Esophagus mucosa (tissue), 1 donor: ENCODE results near the gene OR2F1. TPM values are rescaled to one million over a fixed set of nuclear protein-coding genes. Genes with fewer than 3 reads are reported as not detected.

Experiments
- ATAC-seq: fragments of 200-7000 bp; cut with Tn5 transposase; one replicate; pipeline ENCODE4 v1.9.1; 2020
- total RNA-seq: library from RNA; stranded (reverse); gene quantifications from one replicate; pipeline ENCODE4 v1.2.4, GENCODE V29; 2023
- donor health status: DM: yes; HTN: yes; CAD: no.

OR2F1 gene, protein sequence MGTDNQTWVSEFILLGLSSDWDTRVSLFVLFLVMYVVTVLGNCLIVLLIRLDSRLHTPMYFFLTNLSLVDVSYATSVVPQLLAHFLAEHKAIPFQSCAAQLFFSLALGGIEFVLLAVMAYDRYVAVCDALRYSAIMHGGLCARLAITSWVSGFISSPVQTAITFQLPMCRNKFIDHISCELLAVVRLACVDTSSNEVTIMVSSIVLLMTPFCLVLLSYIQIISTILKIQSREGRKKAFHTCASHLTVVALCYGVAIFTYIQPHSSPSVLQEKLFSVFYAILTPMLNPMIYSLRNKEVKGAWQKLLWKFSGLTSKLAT
- total RNA-seq = not detected

DNA sequence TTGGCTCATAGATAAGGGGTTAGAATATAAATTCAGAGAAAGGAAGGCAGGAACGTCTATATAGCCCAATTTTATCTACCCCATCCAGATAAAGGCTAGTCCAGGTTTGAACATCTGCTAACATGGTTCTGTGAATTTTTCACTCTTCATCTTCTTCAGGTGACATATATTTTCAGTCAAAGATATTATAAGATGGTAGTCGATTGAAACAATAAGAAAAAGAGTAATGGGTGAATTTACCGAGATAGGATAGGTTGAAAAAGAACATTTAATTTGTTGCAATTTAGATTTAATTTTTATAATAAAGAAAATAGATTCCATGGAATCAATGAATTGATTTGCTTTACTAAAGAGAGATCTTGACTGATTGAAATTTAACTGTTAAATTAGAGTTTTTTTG is at the start of gene OR2F1:
Gene OR2F1, plus strand, starts transcription at position 301 of the 400 bp plus-strand sequence. CDS start 5,127 bp downstream, outside the sequence.
- no peak for ATAC-seq

DNA sequence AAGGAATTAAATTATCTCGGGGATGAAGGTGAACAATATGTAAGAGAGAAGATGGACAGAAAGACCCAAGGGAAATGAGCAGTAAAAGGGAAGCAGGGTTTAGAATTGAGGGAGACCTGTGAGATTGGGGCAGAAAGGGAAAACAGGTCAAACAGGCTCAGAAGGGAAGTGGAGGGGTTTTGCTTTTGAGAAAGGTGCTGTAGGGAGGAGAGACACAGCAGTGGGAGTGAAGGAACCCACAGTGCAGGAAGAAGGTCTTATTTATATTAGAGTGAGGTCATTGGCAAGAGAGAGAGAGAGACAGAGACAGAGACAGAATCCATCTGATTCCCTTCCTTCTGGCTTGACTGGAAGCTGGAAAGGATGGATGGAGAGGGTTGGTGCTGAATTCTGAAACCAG is 49.1 kb upstream of the OR2F1 start:
- ATAC-seq = no peak

DNA sequence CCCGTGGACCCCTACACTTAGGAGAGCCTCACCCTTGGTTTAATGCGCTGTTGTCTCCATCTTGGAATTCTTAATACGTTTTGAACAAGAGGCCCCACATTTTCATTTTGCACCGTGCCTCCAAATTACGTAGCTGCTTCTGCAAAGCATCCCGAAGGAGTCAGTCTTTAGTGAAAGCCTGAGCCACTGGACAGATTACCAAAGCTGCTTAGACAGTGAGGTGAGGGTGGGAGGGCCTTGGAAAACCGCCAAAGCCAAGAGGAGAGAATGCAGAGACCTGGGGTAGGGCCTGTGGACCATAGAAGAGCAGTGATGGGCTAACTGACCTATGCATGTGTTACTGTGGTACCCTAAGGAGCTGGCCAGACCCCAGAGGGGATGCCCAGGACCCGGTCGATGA is 48.5 kb upstream of the OR2F1 start:
- ATAC-seq = no peak

DNA sequence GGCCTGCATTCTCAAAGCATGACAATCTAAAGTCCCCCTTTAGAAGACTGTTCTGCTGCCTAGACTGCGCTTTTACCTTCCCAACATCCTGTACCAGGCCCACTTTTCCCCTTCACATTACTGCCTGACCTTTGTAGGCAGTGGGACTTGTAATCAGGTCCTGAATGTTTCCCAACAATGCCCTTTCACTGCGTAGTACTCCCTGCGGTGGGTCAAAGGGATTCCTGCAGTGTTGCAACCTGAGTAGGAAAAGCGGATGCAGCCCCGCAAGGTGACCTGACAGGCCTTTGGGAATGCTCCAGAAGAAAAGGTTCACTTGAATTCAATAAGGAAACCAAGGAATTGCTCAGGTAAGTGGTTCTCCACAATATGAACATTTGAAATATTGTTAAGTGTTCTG is 47.7 kb upstream of the OR2F1 start:
- ATAC-seq = no peak

DNA sequence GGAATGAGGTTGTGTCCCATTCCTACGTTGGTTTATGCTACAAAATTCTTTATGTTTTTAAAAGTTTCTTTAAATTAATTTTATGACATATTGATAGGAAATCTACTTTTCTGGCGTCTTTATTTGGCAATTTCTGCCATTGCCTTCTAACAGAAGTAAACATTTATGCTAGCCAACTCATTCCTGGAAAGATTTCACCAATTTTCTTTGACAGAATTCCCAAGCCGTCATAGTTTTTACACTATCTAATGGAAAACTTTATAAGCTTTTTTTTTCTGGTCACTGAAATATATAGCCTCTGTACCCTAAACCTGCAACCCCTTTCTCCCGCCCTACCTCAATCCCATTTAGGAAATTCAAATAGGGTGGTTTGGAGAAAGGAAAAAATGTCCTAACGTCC is 46.5 kb upstream of the OR2F1 start:
- no peak for ATAC-seq

DNA sequence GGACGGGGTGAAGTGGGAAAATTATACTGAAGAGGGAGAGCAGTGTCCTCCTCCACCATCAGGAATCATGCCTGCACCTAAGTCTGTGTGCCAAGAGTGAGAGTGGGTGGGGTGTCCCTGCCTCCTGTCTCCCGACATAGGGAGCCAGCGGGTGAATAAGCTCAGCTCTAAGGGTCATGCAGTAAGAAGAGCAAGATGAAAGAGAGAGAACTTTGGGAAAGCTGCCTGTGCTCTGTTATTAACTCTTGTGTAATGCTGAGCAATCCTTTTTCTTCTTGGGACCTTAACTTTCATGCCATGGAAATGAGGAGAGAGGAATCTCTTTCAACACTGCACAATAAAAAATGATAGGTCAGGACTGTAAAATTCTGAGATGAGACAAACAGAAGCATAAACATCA is 44.8 kb upstream of the OR2F1 start:
- ATAC-seq = no peak

DNA sequence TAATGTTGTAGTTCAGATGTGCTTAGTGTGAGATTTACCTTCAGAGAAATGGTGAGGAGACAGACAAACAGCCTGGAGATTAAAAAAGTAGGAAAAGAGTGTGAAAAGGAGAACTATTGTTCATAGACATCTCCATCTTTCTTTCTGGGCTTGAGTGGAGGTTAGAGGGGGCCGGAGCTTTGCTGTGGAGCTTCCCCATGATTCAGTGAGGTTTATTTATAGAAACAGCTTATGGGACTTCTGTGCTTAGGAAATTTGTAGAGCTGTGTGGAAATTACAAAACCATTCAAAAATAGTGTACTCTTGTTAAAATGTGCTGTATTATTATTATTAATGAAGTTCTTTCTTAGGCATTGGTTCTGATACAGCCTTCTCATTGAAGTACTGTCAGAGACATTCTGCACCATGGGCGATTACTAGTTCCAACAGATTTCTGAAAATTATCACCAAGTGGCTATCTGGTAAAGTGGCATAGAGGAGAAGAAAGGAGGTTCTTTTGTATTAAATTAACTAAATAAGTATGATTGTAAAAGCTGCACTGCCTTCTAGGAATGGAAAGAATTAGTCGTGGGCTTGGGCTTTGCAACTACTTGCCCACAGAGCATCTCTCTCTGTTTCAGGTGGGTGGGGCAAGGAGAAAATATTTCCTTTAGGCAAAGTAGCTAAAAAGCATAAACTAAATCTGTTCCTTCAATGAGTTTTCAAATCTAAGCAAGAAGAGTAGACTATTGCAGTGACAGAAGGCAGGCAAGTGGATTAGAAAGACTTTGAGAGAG is 44.0 kb upstream of the OR2F1 start:
- no peak for ATAC-seq

DNA sequence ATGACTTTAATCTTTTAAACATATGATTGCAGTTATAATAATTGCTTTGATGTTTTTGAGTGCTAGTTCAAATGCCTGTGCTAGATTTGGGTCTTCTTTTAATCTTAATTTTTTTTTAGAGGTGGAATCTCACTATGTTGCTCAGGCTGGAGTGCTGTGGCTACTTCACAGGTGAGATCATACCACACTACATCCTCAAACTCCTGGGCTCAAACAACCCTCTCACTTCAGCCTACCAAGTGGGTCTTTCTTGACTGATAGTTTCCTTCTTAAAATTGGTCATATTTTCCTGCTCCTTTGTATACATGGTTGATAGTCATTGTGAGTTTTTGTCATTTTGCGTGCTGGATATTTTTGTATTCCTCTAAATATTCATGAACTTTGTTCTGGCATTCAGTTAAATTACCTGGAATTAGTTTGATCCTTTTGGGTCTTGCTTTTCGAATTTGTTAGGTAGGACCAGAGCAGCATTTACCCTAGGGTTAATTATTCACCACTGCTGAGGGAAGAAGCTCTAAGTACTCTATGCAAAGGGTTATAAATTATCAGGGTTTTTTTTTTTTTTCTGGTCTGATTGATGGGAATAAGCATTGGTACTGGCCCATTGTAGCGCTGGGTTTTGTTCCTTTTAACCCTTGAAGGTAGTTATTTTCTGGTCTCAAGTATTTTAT is 40.6 kb upstream of the OR2F1 start:
- ATAC-seq = no peak

DNA sequence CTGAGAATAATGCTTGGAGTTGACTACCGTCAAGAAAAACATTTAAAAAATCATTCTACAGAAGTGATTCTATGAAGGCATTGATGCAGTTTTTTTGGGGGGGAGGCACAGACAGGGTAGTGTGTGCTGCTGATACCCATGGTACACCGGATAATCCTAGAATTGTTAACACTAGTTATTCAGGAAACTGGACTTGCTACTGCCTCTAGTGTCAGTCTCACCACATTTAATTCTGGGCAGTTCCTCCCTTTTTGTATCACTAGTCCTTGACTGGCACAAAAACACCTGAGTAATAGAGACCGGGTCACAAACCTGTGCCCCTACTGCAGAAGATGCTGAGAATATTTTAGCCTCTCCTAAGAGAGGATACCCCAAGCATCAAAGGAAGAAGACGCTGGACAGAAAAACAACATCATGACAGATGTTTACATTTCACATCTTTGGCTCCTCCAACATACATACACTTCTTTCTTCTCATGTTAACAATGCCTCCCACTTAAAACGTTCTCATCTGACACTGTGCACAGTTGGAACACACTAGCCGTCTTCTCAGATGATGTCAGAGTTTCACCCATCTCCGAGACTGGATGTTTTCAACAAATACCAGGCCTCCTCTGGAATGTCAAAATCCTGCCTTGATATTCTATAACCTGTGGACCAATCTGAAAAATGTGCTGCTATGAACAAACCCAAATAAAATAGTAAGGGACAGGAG is 39.5 kb upstream of the OR2F1 start:
- ATAC-seq = no peak

DNA sequence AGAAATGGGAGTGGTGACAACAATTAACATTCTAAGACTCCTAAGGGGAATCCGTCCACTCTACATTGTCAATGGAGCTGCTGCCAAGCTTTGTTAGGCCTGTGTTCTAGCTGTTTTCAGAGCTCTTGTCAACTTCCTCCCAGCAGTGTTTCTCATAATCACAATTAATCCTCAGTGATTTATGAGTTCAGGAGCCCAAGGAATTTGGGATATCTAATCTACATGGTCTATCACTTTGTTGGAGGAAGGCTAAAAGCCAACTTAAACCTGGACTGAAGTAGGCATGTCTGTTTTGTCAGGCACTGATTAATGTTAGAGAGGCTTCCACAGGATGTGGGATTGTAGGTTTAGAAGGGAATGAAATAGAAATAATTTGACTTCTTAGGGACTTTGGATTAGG is 29.8 kb upstream of the OR2F1 start:
- no peak for ATAC-seq

DNA sequence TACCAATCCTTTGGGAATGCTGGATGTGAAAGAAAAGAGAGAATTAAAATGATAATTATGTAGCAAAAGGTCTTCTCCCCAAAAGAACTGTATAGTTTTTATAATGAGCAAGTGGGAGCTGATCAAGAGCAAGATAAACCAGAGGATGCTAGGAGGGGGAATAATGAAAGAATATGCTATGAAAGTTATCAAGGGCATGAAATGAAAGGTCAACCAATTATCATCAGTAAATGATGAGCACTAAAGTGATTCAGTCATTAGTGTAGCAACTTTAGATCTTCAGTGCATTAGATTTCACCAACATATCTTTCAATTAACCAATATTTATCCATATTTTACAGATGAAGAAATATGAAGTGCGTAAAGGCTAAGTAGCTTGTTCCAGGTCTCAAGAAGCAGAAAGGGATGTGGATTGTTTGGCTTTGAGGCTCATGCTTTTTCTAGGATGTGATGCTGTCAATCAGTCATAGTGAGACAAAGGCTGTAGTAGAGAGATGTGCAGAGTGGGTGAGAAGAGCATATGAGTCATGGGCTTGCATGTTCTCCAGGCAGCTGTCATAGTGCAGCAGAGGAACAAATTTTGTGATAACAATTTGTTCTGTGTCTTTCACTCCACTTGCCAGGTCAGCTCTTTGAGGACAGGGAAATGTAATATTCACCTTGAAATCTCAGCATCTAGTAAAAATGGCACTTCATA is 25.3 kb upstream of the OR2F1 start:
- ATAC-seq = no peak

DNA sequence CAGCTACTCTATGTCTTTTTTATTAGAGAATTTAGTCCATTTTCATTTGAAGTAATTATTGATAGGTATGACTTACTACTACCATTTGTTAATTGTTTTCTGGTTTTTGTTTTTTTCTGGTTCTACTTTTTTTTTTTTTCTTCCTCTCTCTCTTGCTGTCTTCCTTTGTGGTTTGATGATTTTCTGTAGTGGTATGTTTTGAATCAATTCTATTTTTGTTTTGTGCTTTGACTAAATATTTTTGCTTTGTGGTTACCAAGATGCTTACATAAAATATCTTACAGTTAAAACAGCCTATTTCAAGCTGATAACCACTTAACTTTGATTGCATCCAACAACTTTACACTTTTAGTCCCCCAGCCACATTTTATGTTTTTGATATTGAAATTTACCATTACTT is 22.9 kb upstream of the OR2F1 start:
- no peak for ATAC-seq

DNA sequence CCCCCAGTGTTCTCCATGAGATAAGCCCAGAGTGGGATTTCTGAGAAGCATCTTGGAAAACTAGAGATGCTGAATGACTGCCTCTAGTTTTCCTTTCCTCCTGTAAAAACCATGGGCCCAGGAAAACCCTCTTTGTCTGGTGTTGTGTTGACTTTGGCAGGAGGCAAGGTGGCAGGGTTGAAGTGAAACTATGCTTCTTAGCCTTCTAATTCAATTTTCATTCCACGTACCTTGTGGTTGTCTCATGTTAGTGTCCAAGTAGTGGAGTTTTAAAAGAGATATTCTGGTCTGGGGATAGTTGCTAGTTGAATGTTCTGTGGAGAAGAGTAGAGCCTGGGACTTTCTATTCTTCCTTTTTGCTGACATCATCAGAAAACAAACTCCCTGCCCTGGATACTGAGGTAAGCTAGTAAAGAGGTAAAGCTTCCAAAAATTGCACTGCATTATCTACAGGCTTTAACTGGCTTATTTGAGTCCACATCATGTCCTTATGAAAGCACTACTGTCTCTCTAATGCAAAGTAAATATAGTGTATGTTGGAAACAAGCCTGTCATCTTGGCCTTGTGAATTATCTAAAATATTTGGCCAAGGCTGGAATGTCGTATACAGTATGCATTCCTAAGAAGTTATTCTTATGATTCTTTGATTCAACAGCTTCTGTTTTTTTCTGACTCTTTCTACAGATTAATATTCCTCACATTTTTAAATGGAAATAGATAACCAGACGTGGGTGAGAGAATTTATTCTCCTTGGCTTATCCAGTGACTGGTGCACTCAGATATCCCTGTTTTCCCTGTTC is 19.9 kb upstream of the OR2F1 start, which contains the start of gene OR2F2:
Gene OR2F2, plus strand, starts transcription at position 708 of the 800 bp plus-strand sequence. Its CDS starts 0 bp downstream, at position 708.
- ATAC-seq = no peak

DNA sequence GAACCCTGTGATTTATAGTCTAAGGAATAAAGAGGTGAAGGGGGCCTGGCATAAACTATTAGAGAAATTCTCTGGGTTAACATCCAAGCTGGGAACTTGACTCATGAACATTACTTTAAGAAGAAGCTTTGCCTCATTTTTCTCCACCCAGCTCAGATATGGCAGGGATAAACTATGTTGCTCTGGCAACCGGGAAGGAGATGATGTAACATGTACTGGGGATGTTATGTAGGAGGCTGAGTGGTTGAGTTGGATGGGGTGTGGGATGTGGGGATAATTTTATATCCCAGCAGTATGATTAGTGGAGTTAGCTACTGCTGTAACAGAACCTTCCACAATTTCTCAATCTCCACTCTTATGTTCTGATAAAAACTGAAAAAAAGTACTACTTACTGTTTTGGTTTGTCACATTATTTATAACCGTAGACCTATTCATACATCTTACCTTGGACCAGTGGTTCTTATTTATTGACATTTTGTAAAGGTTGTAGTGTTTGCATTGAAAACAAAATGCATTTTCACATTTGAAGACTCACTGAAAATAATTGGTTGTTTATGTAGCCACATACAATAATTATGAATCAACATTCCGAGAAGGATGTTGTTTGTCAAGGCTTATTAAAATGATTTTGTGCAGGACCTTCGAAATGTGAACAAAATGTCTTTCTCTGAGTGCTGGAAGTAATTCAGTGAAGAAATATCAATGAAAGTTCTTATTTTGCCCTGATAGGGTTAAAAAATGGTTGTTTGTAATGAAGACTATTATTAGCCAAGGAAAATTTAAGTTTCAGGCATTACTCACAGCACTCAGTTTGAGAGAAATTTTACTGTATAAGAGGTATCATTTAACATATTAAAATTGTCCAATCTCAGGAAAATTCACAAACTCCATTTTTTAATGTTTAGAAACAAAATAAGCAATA is 18.3 kb upstream of the OR2F1 start:
- ATAC-seq = no peak

DNA sequence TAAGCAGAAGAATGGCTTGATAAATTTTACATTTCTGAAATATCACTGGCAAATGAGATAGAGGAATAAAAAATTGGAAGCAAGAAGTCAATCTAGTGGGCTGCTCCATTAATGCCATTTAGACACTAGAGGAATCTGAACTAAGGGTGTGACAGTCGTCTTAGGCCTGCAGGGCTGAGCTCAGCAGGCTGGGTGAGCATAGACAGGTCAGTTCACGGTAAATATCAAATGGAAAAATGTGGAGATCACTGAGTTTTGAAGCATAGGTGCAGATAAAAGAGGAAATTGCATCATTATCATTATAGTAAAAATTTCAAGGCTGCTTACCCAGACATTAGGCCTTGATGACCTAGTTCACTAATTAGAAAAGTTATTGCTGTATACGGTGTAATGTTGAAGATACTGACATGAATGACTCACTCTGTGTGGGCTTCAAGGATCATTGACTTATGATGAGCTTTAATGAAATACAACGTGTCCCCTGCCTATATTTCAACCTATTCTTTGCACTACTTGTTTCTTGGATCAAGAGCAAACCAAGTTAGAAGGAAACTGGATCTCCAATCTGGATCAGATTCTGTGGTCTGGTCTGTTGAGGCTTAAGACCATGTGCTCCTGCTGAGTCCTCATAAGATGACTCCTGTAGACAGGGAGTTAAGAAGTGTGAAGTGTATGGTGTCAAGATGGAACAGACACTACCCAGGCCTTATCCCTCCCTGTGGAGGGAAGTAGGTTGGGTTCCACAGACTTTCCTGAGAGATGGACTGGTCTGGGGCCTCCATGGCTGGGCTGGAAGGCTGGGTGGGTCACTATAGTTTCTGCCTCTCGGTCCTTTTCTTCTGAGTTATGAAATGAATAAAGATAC is 16.0 kb upstream of the OR2F1 start:
- no peak for ATAC-seq

DNA sequence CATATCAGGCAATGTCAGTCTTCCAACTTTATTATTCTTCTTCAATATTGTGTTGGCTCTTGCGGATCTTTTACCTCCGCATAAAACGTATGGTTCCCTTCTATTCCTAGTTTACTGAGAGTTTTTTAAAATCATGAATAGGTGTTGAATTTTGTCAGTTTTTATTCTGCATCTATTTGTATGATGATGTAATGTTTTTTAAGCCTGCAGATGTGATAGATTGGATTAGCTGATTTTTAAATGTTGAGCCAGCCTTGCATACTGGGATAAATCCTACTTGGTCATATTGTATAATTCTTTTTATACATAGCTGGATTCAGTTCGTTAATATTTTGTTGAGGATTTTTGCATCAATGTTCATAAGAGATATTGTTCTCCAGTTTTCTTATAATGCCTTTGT is 9.2 kb upstream of the OR2F1 start:
- no peak for ATAC-seq

DNA sequence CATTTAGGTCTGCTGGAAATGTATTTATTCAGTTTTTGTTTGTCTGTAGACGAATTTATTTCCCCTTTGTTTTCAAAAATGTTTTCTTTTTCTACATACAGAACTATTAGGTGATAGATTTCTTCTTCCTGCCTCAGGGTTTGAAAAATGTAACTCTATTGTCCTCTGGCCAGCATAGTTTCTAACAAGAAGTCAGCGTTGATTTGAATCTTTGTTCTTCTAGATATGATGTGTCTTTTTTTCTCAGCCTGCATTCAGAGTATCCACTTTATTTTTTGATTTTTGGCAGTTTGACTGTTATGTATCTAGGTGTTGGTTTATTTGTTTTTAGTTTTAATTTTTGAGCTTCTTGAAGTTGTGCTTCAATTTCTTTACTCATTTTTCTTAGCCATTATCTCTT is 7.5 kb upstream of the OR2F1 start:
- no peak for ATAC-seq

DNA sequence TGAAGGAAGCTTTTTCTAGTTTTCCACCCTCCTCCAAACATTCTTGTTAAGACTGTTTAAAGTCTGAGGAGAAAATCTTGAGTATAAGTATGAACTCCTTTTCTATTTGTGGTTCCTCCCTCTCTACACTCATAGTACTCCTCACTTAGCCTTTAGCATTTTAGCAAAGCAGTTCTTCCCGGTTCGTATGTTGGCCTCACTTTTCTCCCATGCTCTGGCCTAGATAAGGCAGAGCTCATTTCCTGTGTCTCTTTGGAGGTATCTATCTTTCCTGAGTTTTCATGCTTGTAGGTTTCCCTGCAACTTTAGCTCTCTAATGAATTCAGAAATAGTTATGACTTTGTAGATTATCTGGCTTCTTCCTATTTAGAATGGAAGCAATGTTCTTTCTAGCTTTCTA is 5.9 kb upstream of the OR2F1 start:
- ATAC-seq = no peak

DNA sequence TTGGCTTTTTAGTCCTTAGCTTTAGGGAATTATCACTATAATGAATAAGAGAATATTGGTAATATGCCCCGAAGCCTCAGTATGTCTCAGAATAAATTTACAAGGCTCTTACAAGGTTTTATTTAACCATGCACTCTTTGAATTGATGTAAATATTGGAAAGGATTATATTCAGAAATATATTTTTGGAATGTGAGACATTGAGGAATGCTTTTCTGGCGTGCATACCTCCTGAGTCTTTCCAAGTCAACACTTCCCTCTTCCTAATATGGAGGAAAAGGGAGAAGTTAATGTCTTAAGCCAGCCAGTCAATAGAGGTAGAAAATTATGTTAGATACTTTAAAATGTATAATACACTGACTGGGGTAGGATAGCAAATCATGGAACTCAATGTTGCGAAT is 1.2 kb upstream of the OR2F1 start:
- no peak for ATAC-seq
